H1 (cell line): ENCODE data around the gene BRD7. TPM values are rescaled to one million over a fixed set of nuclear protein-coding genes. Genes with fewer than 3 reads are reported as not detected.

ENCODE experiments used
- ASH2L ChIP-seq: fragments of 200-600, 300-600 bp; sonication (generic); IDR thresholded peaks from one replicate; pipeline ENCODE4 v1.7.1; 2017; ENCODE audit warnings: low read length
- CREB1 ChIP-seq: IDR thresholded peaks from 2 replicates; pipeline ENCODE4 v1.6.1; 2012; ENCODE audit warnings: inconsistent platforms
- TAF7 ChIP-seq: optimal IDR thresholded peaks from 2 replicates; pipeline ENCODE3; 2011; ENCODE audit warnings: low read depth, mild to moderate bottlenecking, inconsistent platforms, low read length, moderate library complexity, borderline replicate concordance
- polyA plus RNA-seq, 7 experiments: library from polyadenylated mRNA; depleted of rRNA in 3 of 7; stranded (reverse) in 5 of 7; unstranded in 2 of 7; fragments of >200 nt in 5 of 7; fragments of 200-250 nt in 2 of 7; gene quantifications; 1 replicate in 5 of 7; 2 replicates in 1 of 7; 4 replicates in 1 of 7; pipeline versions ENCODE4 v1.2.1 to v1.2.3, GENCODE V29; 2011 to 2013; ENCODE audit warnings: missing spikeins in 2 of 7, mixed read lengths in 2 of 7
- total RNA-seq: library from RNA; stranded (reverse); fragmentation: NEBNext Ultra II Directional; extraction: Animal tissue kit (Norgen Biotek cat#: 25700); gene quantifications from 2 replicates; pipeline ENCODE4 v1.2.1, GENCODE V29; 2021

BRD7 gene
- total and polyA plus RNA-seq, 2 of the 8 experiments (the other 6 are each of a cell fraction or from before 2014, with no cell fraction given): 42.5 to 120 TPM

DNA sequence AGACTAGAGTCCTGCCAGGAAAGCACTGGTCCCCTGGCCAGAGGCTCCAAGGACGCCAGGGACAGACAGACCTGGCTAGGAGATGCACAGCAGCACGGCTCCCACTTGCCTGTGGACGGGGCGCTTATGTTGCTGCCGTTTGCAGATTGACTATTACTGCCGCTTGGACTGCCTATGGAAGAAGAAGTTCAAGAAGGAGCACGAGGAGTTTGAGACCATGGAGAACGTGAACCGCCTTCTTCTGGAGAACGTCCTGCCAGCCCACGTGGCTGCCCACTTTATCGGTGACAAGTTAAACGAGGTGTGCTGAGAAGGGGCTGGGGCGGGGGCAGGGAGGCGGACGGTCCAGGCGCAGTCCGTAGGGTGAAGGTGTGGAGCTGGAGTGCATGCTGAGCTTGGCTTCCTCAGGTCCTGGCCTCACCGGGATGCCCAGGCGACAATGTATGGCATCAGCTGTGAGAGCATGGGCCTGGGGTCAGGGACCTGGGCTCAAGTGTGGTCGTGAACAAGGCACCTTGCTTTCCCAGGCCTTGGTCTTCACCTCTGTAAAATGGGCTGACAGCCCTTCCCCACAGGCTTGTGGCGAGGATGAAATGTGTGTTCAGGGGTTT, 56.8 kb downstream of the BRD7 start (continued):
- TF ChIP-seq ASH2L (no peak), CREB1 (no peak), TAF7 (no peak)
